ENCODE measurements around the gene SLC24A3.

Gene SLC24A3

GRCh38 chr20:19392344-19393130, 180.1 kb downstream of the SLC24A3 start:
- no peak for DNase-seq (ENCODE audit: low spot score)

GRCh38 chr20:19396460-19397081, 184.1 kb downstream of the SLC24A3 start:
- DNase-seq (ENCODE audit: low spot score) = no peak

- DNase-seq (ENCODE audit: low spot score) = no peak
Measured at GRCh38 chr20:19397226-19397625, 184.8 kb downstream of the SLC24A3 start.

GRCh38 chr20:19397666-19398065, 185.2 kb downstream of the SLC24A3 start:
- no peak for DNase-seq (ENCODE audit: low spot score)

GRCh38 chr20:19401096-19401495, 188.7 kb downstream of the SLC24A3 start:
- DNase-seq (ENCODE audit: low spot score) = no peak

- DNase-seq (ENCODE audit: low spot score) = no peak
Measured at GRCh38 chr20:19403549-19403948, 191.1 kb downstream of the SLC24A3 start.

GRCh38 chr20:19404826-19405225, 192.4 kb downstream of the SLC24A3 start:
- DNase-seq (ENCODE audit: low spot score) = no peak

GRCh38 chr20:19405958-19406357, 193.5 kb downstream of the SLC24A3 start:
- DNase-seq (ENCODE audit: low spot score) = no peak

- DNase-seq (ENCODE audit: low spot score) = no peak
Measured at GRCh38 chr20:19406381-19406780, 193.9 kb downstream of the SLC24A3 start.

- no peak for DNase-seq (ENCODE audit: low spot score)
Measured at GRCh38 chr20:19407196-19407595, 194.8 kb downstream of the SLC24A3 start.

- no peak for DNase-seq (ENCODE audit: low spot score)
Measured at GRCh38 chr20:19407736-19408135, 195.3 kb downstream of the SLC24A3 start.

GRCh38 chr20:19408971-19409370, 196.5 kb downstream of the SLC24A3 start:
- no peak for DNase-seq (ENCODE audit: low spot score)

GRCh38 chr20:19411811-19412210, 199.4 kb downstream of the SLC24A3 start:
- DNase-seq (ENCODE audit: low spot score) = no peak

GRCh38 chr20:19412254-19412653, 199.8 kb downstream of the SLC24A3 start:
- no peak for DNase-seq (ENCODE audit: low spot score)

GRCh38 chr20:19414600-19414999, 202.2 kb downstream of the SLC24A3 start:
- DNase-seq (ENCODE audit: low spot score) = no peak

GRCh38 chr20:19415786-19416185, 203.3 kb downstream of the SLC24A3 start:
- DNase-seq (ENCODE audit: low spot score) = no peak

GRCh38 chr20:19416627-19417026, 204.2 kb downstream of the SLC24A3 start:
- no peak for DNase-seq (ENCODE audit: low spot score)

GRCh38 chr20:19419396-19419795, 207.0 kb downstream of the SLC24A3 start:
- no peak for DNase-seq (ENCODE audit: low spot score)

GRCh38 chr20:19423097-19423899, 210.9 kb downstream of the SLC24A3 start:
- DNase-seq (ENCODE audit: low spot score) = no peak

GRCh38 chr20:19423900-19424620, 211.6 kb downstream of the SLC24A3 start:
- no peak for DNase-seq (ENCODE audit: low spot score)

- DNase-seq (ENCODE audit: low spot score) = no peak
Measured at GRCh38 chr20:19426356-19426755, 213.9 kb downstream of the SLC24A3 start.

GRCh38 chr20:19427480-19427879, 215.0 kb downstream of the SLC24A3 start:
- DNase-seq (ENCODE audit: low spot score) = no peak
